Smooth muscle cell of the brain vasculature (primary cell): Measurements from ENCODE around the gene TNFSF8.

ENCODE experiments used
- DNase-seq: peaks from one replicate; pipeline ENCODE4 v3.0.0-alpha.2; 2012; ENCODE audit warnings: low read depth, low spot score

The TNFSF8 gene

GRCh38 chr9:114905170-114905940, 25.0 kb downstream of the TNFSF8 start:
- DNase-seq, result no peak

- DNase-seq, result no peak
Observed at GRCh38 chr9:114902786-114903524, 27.4 kb downstream of the TNFSF8 start.

GRCh38 chr9:114900942-114901802, 29.2 kb downstream of the TNFSF8 start:
- no peak for DNase-seq

- DNase-seq, result no peak
Observed at GRCh38 chr9:114899995-114900394, 30.4 kb downstream of the TNFSF8 start.

- DNase-seq, result no peak
Observed at GRCh38 chr9:114899461-114899860, 30.9 kb downstream of the TNFSF8 start.

GRCh38 chr9:114898741-114899140, 31.6 kb downstream of the TNFSF8 start:
- no peak for DNase-seq

GRCh38 chr9:114897196-114897595, 33.2 kb downstream of the TNFSF8 start:
- DNase-seq, result no peak

- no peak for DNase-seq
Observed at GRCh38 chr9:114896344-114896743, 34.0 kb downstream of the TNFSF8 start.

GRCh38 chr9:114895521-114895991, 34.8 kb downstream of the TNFSF8 start:
- no peak for DNase-seq

- peak; percentile 57 for DNase-seq
Observed at GRCh38 chr9:114894609-114895433, 35.6 kb downstream of the TNFSF8 start.

- no peak for DNase-seq
Observed at GRCh38 chr9:114894206-114894605, 36.2 kb downstream of the TNFSF8 start.

GRCh38 chr9:114893221-114894010, 37.0 kb downstream of the TNFSF8 start:
- no peak for DNase-seq

GRCh38 chr9:114889802-114890224, 40.6 kb downstream of the TNFSF8 start:
- no peak for DNase-seq

GRCh38 chr9:114888607-114889006, 41.8 kb downstream of the TNFSF8 start:
- no peak for DNase-seq

GRCh38 chr9:114887963-114888362, 42.4 kb downstream of the TNFSF8 start:
- no peak for DNase-seq

- no peak for DNase-seq
Observed at GRCh38 chr9:114884787-114885452, 45.5 kb downstream of the TNFSF8 start.

GRCh38 chr9:114883709-114884108, 46.7 kb downstream of the TNFSF8 start:
- DNase-seq, result no peak

GRCh38 chr9:114880291-114880745, 50.1 kb downstream of the TNFSF8 start:
- DNase-seq, result no peak

- DNase-seq, result no peak
Observed at GRCh38 chr9:114878879-114879564, 51.4 kb downstream of the TNFSF8 start.
